CD14-positive monocyte (primary cell): ENCODE measurements around the gene TINAG. TPM values are rescaled to one million over a fixed set of nuclear protein-coding genes. Genes with fewer than 3 reads are reported as not detected.

Experiments
- DNase-seq, 3 donors: peaks; one replicate each; pipeline ENCODE4 v3.0.0-alpha.2; 2011 to 2022
- H2AFZ ChIP-seq: 2 replicates; pipeline ENCODE4 v1.6.0; 2012; ENCODE audit warnings: mild to moderate bottlenecking, low read depth, low read length, inconsistent platforms; ENCODE audit not compliant: insufficient read depth, poor library complexity, severe bottlenecking
- H3K27ac ChIP-seq, 2 donors: 1 replicate in 1 of 2; 2 replicates in 1 of 2; pipeline ENCODE4 v1.5.1; 2012 to 2013; ENCODE audit warnings: low read length in 2 of 2, control low read depth in 1 of 2, inconsistent platforms in 1 of 2, low read depth in 1 of 2, mild to moderate bottlenecking in 1 of 2
- H3K27me3 ChIP-seq, 2 donors: one replicate each; pipeline versions ENCODE4 v1.6.0 to v1.6.1; 2011 to 2013; ENCODE audit warnings: low read length in 2 of 2; ENCODE audit not compliant: control insufficient read depth in 2 of 2, insufficient read depth in 2 of 2
- H3K36me3 ChIP-seq, 2 donors: replicated peaks in 1 of 2; 1 replicate in 1 of 2; 2 replicates in 1 of 2; pipeline versions ENCODE4 v1.5.1 to v1.6.1; 2012 to 2013; ENCODE audit warnings: low read length in 2 of 2, control low read depth in 1 of 2, inconsistent platforms in 1 of 2, mild to moderate bottlenecking in 1 of 2; ENCODE audit not compliant: insufficient read depth in 2 of 2, control insufficient read depth in 1 of 2
- H3K4me1 ChIP-seq, 2 donors: 1 replicate in 1 of 2; 2 replicates in 1 of 2; pipeline versions ENCODE4 v1.5.1 to v1.6.1; 2012 to 2013; ENCODE audit warnings: low read length in 2 of 2, control low read depth in 1 of 2, inconsistent platforms in 1 of 2, mild to moderate bottlenecking in 1 of 2, moderate library complexity in 1 of 2; ENCODE audit not compliant: insufficient read depth in 2 of 2, control insufficient read depth in 1 of 2
- H3K4me2 ChIP-seq: replicated peaks from 2 replicates; pipeline ENCODE3; 2012; ENCODE audit warnings: low read length, moderate library complexity, mild to moderate bottlenecking; ENCODE audit not compliant: poor library complexity, severe bottlenecking; ENCODE audit errors: extremely low read depth
- H3K4me3 ChIP-seq, 3 experiments: fragments of 200-600 bp in 1 of 3; sonication (generic) in 1 of 3; replicated peaks in 1 of 3; 1 replicate in 2 of 3; 2 replicates in 1 of 3; pipeline ENCODE4 v1.5.1; 2011 to 2013; ENCODE audit warnings: low read length in 3 of 3, mild to moderate bottlenecking in 3 of 3, control low read depth in 2 of 3, low read depth in 2 of 3, inconsistent platforms in 1 of 3, moderate library complexity in 1 of 3
- H3K79me2 ChIP-seq: 2 replicates; pipeline ENCODE4 v1.6.0; 2012; ENCODE audit warnings: mild to moderate bottlenecking, control low read depth, inconsistent platforms, low read length, moderate library complexity; ENCODE audit not compliant: insufficient read depth
- H3K9ac ChIP-seq: 2 replicates; pipeline ENCODE4 v1.6.0; 2017; ENCODE audit warnings: low read length, mild to moderate bottlenecking; ENCODE audit not compliant: insufficient read depth, poor library complexity, severe bottlenecking
- H3K9me3 ChIP-seq, 2 donors: replicated peaks in 1 of 2; 1 replicate in 1 of 2; 2 replicates in 1 of 2; pipeline versions ENCODE4 v1.5.1 to v1.6.1; 2012 to 2013; ENCODE audit warnings: low read length in 2 of 2, control low read depth in 1 of 2; ENCODE audit not compliant: control insufficient read depth in 1 of 2, insufficient read depth in 1 of 2
- H4K20me1 ChIP-seq: 2 replicates; pipeline ENCODE4 v1.6.0; 2012; ENCODE audit warnings: mild to moderate bottlenecking, low read length, control low read depth, moderate library complexity; ENCODE audit not compliant: insufficient read depth
- H3K27ac Mint-ChIP-seq, 7 donors: one replicate each; pipeline ENCODE4 v1.8.0; 2020; ENCODE audit warnings: mild to moderate bottlenecking in 7 of 7, mixed read lengths in 7 of 7, moderate library complexity in 6 of 7, inconsistent platforms in 2 of 7
- H3K27me3 Mint-ChIP-seq, 3 donors: one replicate each; pipeline ENCODE4 v1.8.0; 2021 to 2022; ENCODE audit warnings: low read depth in 3 of 3, mild to moderate bottlenecking in 3 of 3, mixed read lengths in 3 of 3, moderate library complexity in 3 of 3, inconsistent platforms in 1 of 3
- H3K36me3 Mint-ChIP-seq, 2 donors: one replicate each; pipeline ENCODE4 v1.8.0; 2020; ENCODE audit warnings: mixed read lengths in 2 of 2, inconsistent platforms in 1 of 2, mild to moderate bottlenecking in 1 of 2
- H3K4me1 Mint-ChIP-seq: one replicate; pipeline ENCODE4 v1.8.0; 2020; ENCODE audit warnings: mild to moderate bottlenecking, mixed read lengths
- H3K4me3 Mint-ChIP-seq, 2 donors: one replicate each; pipeline ENCODE4 v1.8.0; 2020; ENCODE audit warnings: mild to moderate bottlenecking in 2 of 2, mixed read lengths in 2 of 2, moderate library complexity in 1 of 2
- H3K9me3 Mint-ChIP-seq, 7 donors: one replicate each; pipeline ENCODE4 v1.8.0; 2020 to 2022; ENCODE audit warnings: mixed read lengths in 7 of 7, mild to moderate bottlenecking in 6 of 7, moderate library complexity in 6 of 7, inconsistent platforms in 2 of 7
- CTCF ChIP-seq: fragments of 200-600 bp; IDR thresholded peaks from one replicate; pipeline ENCODE4 v1.8.0; 2022; ENCODE audit warnings: antibody characterized with exemption, mild to moderate bottlenecking
- WGBS: methylation state at CpG from one replicate; pipeline ENCODE4 v1.1.5; 2013; ENCODE audit warnings: missing lambda C conversion rate; ENCODE audit not compliant: insufficient coverage; 5-methylcytosine and 5-hydroxymethylcytosine counted together
- intact Hi-C, 2 donors: fragments of 100-400 bp; cut with micrococcal nuclease; formaldehyde crosslinking; loops; one replicate each; pipeline versions ENCODE4 v1.15.0 to v1.15.1; 2023
- polyA plus RNA-seq, 3 donors: library from polyadenylated mRNA; depleted of rRNA in 1 of 3; unstranded in 2 of 3; stranded (reverse) in 1 of 3; fragments of 300-500 nt in 2 of 3; fragments of >200 nt in 1 of 3; fragmentation: Illumina TruSeq in 2 of 3; gene quantifications; 1 replicate in 2 of 3; 2 replicates in 1 of 3; pipeline ENCODE4 v1.2.3, GENCODE V29; 2012 to 2021

The TINAG gene
- polyA plus RNA-seq, 3 donors, result not detected

GRCh38 chr6:54299542-54300269 is 8.5 kb upstream of the TINAG start:
- DNase-seq, result no peak
- no peak for TF ChIP-seq CTCF
- H3K79me2 ChIP-seq, result no peaks in the 10 kb centered on the region
- no peaks in the 10 kb centered on the region for H3K27me3 ChIP-seq
- no peak overlapping the region for H2AFZ ChIP-seq
- intact Hi-C loops, result no loop called here
- no peaks in the 10 kb centered on the region for H3K4me1 ChIP-seq
- H3K27ac ChIP-seq, result no peak overlapping the region
- no peak overlapping the region for H3K4me3 ChIP-seq
- WGBS, result 80% methylated on average over 1 of the region's 2 CpGs
- H4K20me1 ChIP-seq, result no peaks in the 10 kb centered on the region
- no peak overlapping the region for H3K9ac ChIP-seq
- Mint-ChIP-seq H3K36me3 (no peaks in the 10 kb centered on the region), H3K27ac (no peak overlapping the region), H3K4me3 (no peak overlapping the region), H3K9me3 (peaks cover 0 to 17% (median 4%) of the 10 kb centered on the region in 7 donors), H3K27me3 (peaks cover 0 to 1% (median 0%) of the 10 kb centered on the region in 3 donors), H3K4me1 (no peaks in the 10 kb centered on the region)
- peaks cover 0 to 15% of the 10 kb centered on the region in 2 donors for H3K9me3 ChIP-seq
- H3K36me3 ChIP-seq, result no peaks in the 10 kb centered on the region
- no peak overlapping the region for H3K4me2 ChIP-seq

GRCh38 chr6:54301770-54302169 is 6.5 kb upstream of the TINAG start:
- no peaks in the 10 kb centered on the region for H3K27me3 ChIP-seq
- no peak overlapping the region for H3K27ac ChIP-seq
- no peaks in the 10 kb centered on the region for H3K9me3 ChIP-seq
- Mint-ChIP-seq H3K27me3 (no peaks in the 10 kb centered on the region), H3K4me1 (no peaks in the 10 kb centered on the region), H3K27ac (no peak overlapping the region), H3K9me3 (peaks cover 0 to 4% (median 0%) of the 10 kb centered on the region in 7 donors), H3K36me3 (no peaks in the 10 kb centered on the region), H3K4me3 (no peak overlapping the region)
- intact Hi-C loops, result no loop called here
- H3K79me2 ChIP-seq, result no peaks in the 10 kb centered on the region
- no peak overlapping the region for H2AFZ ChIP-seq
- H3K4me1 ChIP-seq, result no peaks in the 10 kb centered on the region
- H3K4me3 ChIP-seq, result no peak overlapping the region
- H3K4me2 ChIP-seq, result no peak overlapping the region
- no peak overlapping the region for H3K9ac ChIP-seq
- no peak for TF ChIP-seq CTCF
- no peaks in the 10 kb centered on the region for H3K36me3 ChIP-seq
- no peak for DNase-seq
- H4K20me1 ChIP-seq, result no peaks in the 10 kb centered on the region
